Endothelial cell of umbilical vein (primary cell): ENCODE data around the gene SERPINE3. TPM values are rescaled to one million over a fixed set of nuclear protein-coding genes. Genes with fewer than 3 reads are reported as not detected.

Source experiments
- BruUV-seq: library from RNA; stranded (reverse); fragments of 400-500 nt; replicated peaks from 2 replicates; lab custom pipeline; 2021; lab: Mats Ljungman, UMichigan
- CTCF ChIA-PET: fragments of 300-600, 350-600 bp; sonication (Branson Sonifier 250); formaldehyde crosslinking; loops from one replicate; lab custom pipeline; 2021; ENCODE audit warnings: antibody characterized with exemption, inconsistent platforms; lab: Charles Lee
- POLR2A ChIA-PET: fragments of 300-600, 350-600 bp; sonication (Branson Sonifier 250); formaldehyde crosslinking; loops from one replicate; lab custom pipeline; 2021; ENCODE audit warnings: antibody characterized with exemption, inconsistent platforms; lab: Charles Lee
- DNase-seq: peaks from one replicate; pipeline ENCODE4 v3.0.0-alpha.2; 2011; ENCODE audit warnings: low read depth, low spot score
- FAIRE-seq: peaks from 2 replicates; lab custom pipeline; 2011; peaks lifted over from hg19 to GRCh38; lab: Jason Lieb, UNC
- H2AFZ ChIP-seq: 2 replicates; pipeline ENCODE4 v1.6.0; 2012; ENCODE audit warnings: low read depth, low read length, control low read depth, inconsistent platforms
- H3K27ac ChIP-seq: 2 replicates; pipeline ENCODE4 v1.5.1; 2011; ENCODE audit warnings: low read depth, mild to moderate bottlenecking, control low read depth, low read length, moderate library complexity; ENCODE audit not compliant: insufficient read depth
- H3K27me3 ChIP-seq, 2 experiments: 2 replicates each; pipeline versions ENCODE4 v1.6.0 to v1.6.1; 2011; ENCODE audit warnings: low read length in 2 of 2, mixed read lengths in 1 of 2; ENCODE audit not compliant: control insufficient read depth in 2 of 2, insufficient read depth in 2 of 2
- H3K36me3 ChIP-seq, 2 experiments: 2 replicates in 1 of 2; 3 replicates in 1 of 2; pipeline ENCODE4 v1.5.1; 2011; ENCODE audit warnings: low read length in 2 of 2, mild to moderate bottlenecking in 1 of 2, moderate library complexity in 1 of 2; ENCODE audit not compliant: control insufficient read depth in 2 of 2, insufficient read depth in 2 of 2; ENCODE audit errors: extremely low read depth in 1 of 2
- H3K4me1 ChIP-seq: 3 replicates; pipeline ENCODE4 v1.5.1; 2011; ENCODE audit warnings: mild to moderate bottlenecking, low read length; ENCODE audit not compliant: control insufficient read depth, insufficient read depth; ENCODE audit errors: extremely low read depth
- H3K4me2 ChIP-seq: 2 replicates; pipeline ENCODE4 v1.6.1; 2011; ENCODE audit warnings: low read length, control low read depth, mixed read lengths; ENCODE audit not compliant: insufficient read depth
- H3K4me3 ChIP-seq, 3 experiments: fragments of 200-600 bp in 1 of 3; sonication (generic), shearing (Covaris generic) in 1 of 3; replicated peaks in 1 of 3; 2 replicates each; pipeline ENCODE4 v1.5.1; 2011 to 2016; ENCODE audit warnings: control low read depth in 3 of 3, low read length in 3 of 3, mild to moderate bottlenecking in 2 of 3, inconsistent platforms in 1 of 3, low read depth in 1 of 3, moderate library complexity in 1 of 3; ENCODE audit not compliant: insufficient read depth in 1 of 3
- H3K79me2 ChIP-seq: 2 replicates; pipeline ENCODE4 v1.6.0; 2012; ENCODE audit warnings: low read length, inconsistent platforms; ENCODE audit not compliant: control insufficient read depth, insufficient read depth
- H3K9ac ChIP-seq: replicated peaks from 2 replicates; pipeline ENCODE3; 2011; ENCODE audit warnings: low read length, control low read depth; ENCODE audit not compliant: insufficient read depth; ENCODE audit errors: extremely low read depth
- H3K9me1 ChIP-seq: replicated peaks from 3 replicates; pipeline ENCODE4 v1.6.0; 2011; ENCODE audit warnings: mild to moderate bottlenecking, low read length; ENCODE audit not compliant: control insufficient read depth, insufficient read depth; ENCODE audit errors: extremely low read depth
- H3K9me3 ChIP-seq: replicated peaks from 2 replicates; pipeline ENCODE4 v1.5.1; 2012; ENCODE audit warnings: low read length, inconsistent platforms; ENCODE audit not compliant: control insufficient read depth, insufficient read depth
- H4K20me1 ChIP-seq: replicated peaks from 2 replicates; pipeline ENCODE3; 2011; ENCODE audit warnings: mild to moderate bottlenecking, low read length; ENCODE audit not compliant: control insufficient read depth, insufficient read depth; ENCODE audit errors: extremely low read depth
- CTCF ChIP-seq, 2 donors: IDR thresholded peaks; 1 replicate in 1 of 2; 2 replicates in 1 of 2; pipeline ENCODE4 v1.5.1; 2011; ENCODE audit warnings: low read length in 2 of 2, mild to moderate bottlenecking in 2 of 2, moderate library complexity in 2 of 2, control low read depth in 1 of 2, inconsistent platforms in 1 of 2, low read depth in 1 of 2; ENCODE audit not compliant: insufficient read depth in 1 of 2; ENCODE audit errors: extremely low read depth in 1 of 2
- EZH2 ChIP-seq: IDR thresholded peaks from 2 replicates; pipeline ENCODE4 v1.6.1; 2012; ENCODE audit warnings: borderline replicate concordance, low read depth, mild to moderate bottlenecking, moderate library complexity, low read length, inconsistent platforms; ENCODE audit not compliant: severe bottlenecking
- FOS ChIP-seq: IDR thresholded peaks from 2 replicates; pipeline ENCODE4 v1.6.1; 2011; ENCODE audit warnings: mild to moderate bottlenecking, low read length, moderate library complexity, borderline replicate concordance; ENCODE audit not compliant: insufficient read depth
- GATA2 ChIP-seq: IDR thresholded peaks from 2 replicates; pipeline ENCODE4 v1.7.0; 2011; ENCODE audit warnings: low read depth, mild to moderate bottlenecking, moderate library complexity, mixed read lengths, low read length; ENCODE audit not compliant: insufficient read length, insufficient read depth
- JUN ChIP-seq: IDR thresholded peaks from 2 replicates; pipeline ENCODE4 v1.6.1; 2011; ENCODE audit warnings: borderline replicate concordance, low read depth; ENCODE audit not compliant: insufficient read length, insufficient read depth
- MAX ChIP-seq: IDR thresholded peaks from 2 replicates; pipeline ENCODE4 v1.6.1; 2011; ENCODE audit not compliant: insufficient read depth, insufficient read length
- MYC ChIP-seq: IDR thresholded peaks from one replicate; pipeline ENCODE4 v1.6.1; 2011; ENCODE audit warnings: mild to moderate bottlenecking, low read depth, low read length
- POLR2A ChIP-seq: IDR thresholded peaks from 2 replicates; pipeline ENCODE4 v1.6.1; 2012; ENCODE audit warnings: low read depth, mild to moderate bottlenecking, control low read depth, low read length
- POLR2AphosphoS5 ChIP-seq: IDR thresholded peaks from 2 replicates; pipeline ENCODE4 v1.6.1; 2012; ENCODE audit warnings: low read depth, mild to moderate bottlenecking, control low read depth, low read length, moderate library complexity; ENCODE audit not compliant: insufficient read depth
- dilution Hi-C: fragments of 300-500 bp; cut with MboI; formaldehyde crosslinking; loops from one replicate; pipeline ENCODE4 v1.15.0; 2019; ENCODE audit warnings: low sequenced_read_pairs; ENCODE audit not compliant: extremely low pct_ligation_motif_present
- intact Hi-C: fragments of 100-400 bp; cut with micrococcal nuclease; formaldehyde crosslinking; loops from one replicate; pipeline ENCODE4 v1.10.0; 2022
- polyA plus RNA-seq, 4 experiments: library from polyadenylated mRNA; depleted of rRNA in 3 of 4; stranded (reverse) in 3 of 4; unstranded in 1 of 4; fragments of >200 nt; gene quantifications; 2 replicates each; pipeline versions ENCODE4 v1.2.1 to v1.2.3, GENCODE V29; 2011 to 2012; ENCODE audit warnings: missing spikeins in 1 of 4
- total RNA-seq: library from RNA; stranded (reverse); gene quantifications from 2 replicates; pipeline ENCODE4 v1.2.3, GENCODE V29; 2021

The SERPINE3 gene
- total and polyA plus RNA-seq, 2 donors (not counting 3 experiments of a cell fraction or from before 2014, with no cell fraction given): not detected

- no peak overlapping the region for H3K4me2 ChIP-seq
- H3K9me1 ChIP-seq: no peaks in the 10 kb centered on the region
- BruUV-seq: no TSS peak
- intact Hi-C loops (no loop called here), dilution Hi-C loops (no loop called here)
- H4K20me1 ChIP-seq: no peaks in the 10 kb centered on the region
- H2AFZ ChIP-seq: no peak overlapping the region
- H3K4me3 ChIP-seq: no peak overlapping the region
- no peaks in the 10 kb centered on the region for H3K27me3 ChIP-seq
- no peaks in the 10 kb centered on the region for H3K9me3 ChIP-seq
- H3K9ac ChIP-seq: no peak overlapping the region
- no peaks in the 10 kb centered on the region for H3K36me3 ChIP-seq
- H3K4me1 ChIP-seq: no peaks in the 10 kb centered on the region
- POLR2A ChIA-PET: no interaction called here
- TF ChIP-seq MAX (no peak), MYC (no peak)
- no peak for DNase-seq
- no peaks in the 10 kb centered on the region for H3K79me2 ChIP-seq
- no peak overlapping the region for H3K27ac ChIP-seq
- CTCF ChIA-PET: no interaction called here
- FAIRE-seq: no peak
Measured at GRCh38 chr13:51348069-51348967, 8.8 kb downstream of the SERPINE3 start.

- Histone ChIP-seq H3K27ac (no peak overlapping the region), H3K9me1 (no peaks in the 10 kb centered on the region), H3K4me1 (no peaks in the 10 kb centered on the region), H3K4me2 (no peak overlapping the region), H3K79me2 (no peaks in the 10 kb centered on the region), H4K20me1 (no peaks in the 10 kb centered on the region), H3K27me3 (no peaks in the 10 kb centered on the region), H3K9ac (no peak overlapping the region), H2AFZ (no peak overlapping the region), H3K9me3 (no peaks in the 10 kb centered on the region), H3K4me3 (no peak overlapping the region), H3K36me3 (no peaks in the 10 kb centered on the region)
- intact Hi-C loops: no loop called here
- TF ChIP-seq JUN (no peak), MAX (no peak), POLR2A (no peak), GATA2 (no peak), FOS (no peak), EZH2 (no peak), CTCF (IDR thresholded peaks at IDR 0.05; ENCODE audit: extremely low read depth in 1 of 2, insufficient read depth in 1 of 2, low read depth in 1 of 2, low read length in 2 of 2) (no peak), POLR2AphosphoS5 (no peak), MYC (no peak)
- DNase-seq: no peak
- ChIA-PET POLR2A (no interaction called here), CTCF (no interaction called here)
- dilution Hi-C loops: no loop called here
- no TSS peak for BruUV-seq
- no peak for FAIRE-seq
Measured at GRCh38 chr13:51349016-51349415, 9.5 kb downstream of the SERPINE3 start.
